CD4-positive, CD25-positive, alpha-beta regulatory T cell (primary cell): Measurements from ENCODE around the gene SH2D2A. TPM values are rescaled to one million over a fixed set of nuclear protein-coding genes. Genes with fewer than 3 reads are reported as not detected.

ENCODE experiments used
- ATAC-seq, 2 donors: fragments of 150-1000 bp; cut with Tn5 transposase; one replicate each; pipeline ENCODE4 v1.10.0; 2021; ENCODE audit warnings: low read depth in 2 of 2, moderate number of reproducible peaks in 2 of 2, moderate library complexity in 1 of 2
- DNase-seq, 3 donors: peaks; one replicate each; pipeline versions ENCODE4 v3.0.0 to v3.0.0-alpha.2; 2012 to 2022; ENCODE audit warnings: mixed read lengths in 1 of 3
- H3K27ac ChIP-seq: one replicate; pipeline ENCODE4 v1.7.0; 2013; ENCODE audit warnings: mild to moderate bottlenecking, low read length; ENCODE audit not compliant: insufficient read depth, poor library complexity, severe bottlenecking
- H3K27me3 ChIP-seq: one replicate; pipeline ENCODE4 v1.7.0; 2013; ENCODE audit warnings: low read length; ENCODE audit not compliant: control insufficient read depth, insufficient read depth
- H3K36me3 ChIP-seq: one replicate; pipeline ENCODE4 v1.7.0; 2013; ENCODE audit warnings: mild to moderate bottlenecking, low read length, moderate library complexity; ENCODE audit not compliant: control insufficient read depth, insufficient read depth
- H3K4me1 ChIP-seq: 2 replicates; pipeline ENCODE4 v1.7.0; 2013; ENCODE audit warnings: mild to moderate bottlenecking, low read length; ENCODE audit not compliant: insufficient read depth, control insufficient read depth, poor library complexity, severe bottlenecking
- H3K4me3 ChIP-seq: one replicate; pipeline ENCODE4 v1.7.0; 2013; ENCODE audit warnings: low read depth, mild to moderate bottlenecking, low read length, moderate library complexity
- H3K9me3 ChIP-seq, 2 experiments: 1 replicate in 1 of 2; 2 replicates in 1 of 2; pipeline ENCODE4 v1.7.0; 2013; ENCODE audit warnings: low read length in 2 of 2, mild to moderate bottlenecking in 1 of 2, moderate library complexity in 1 of 2; ENCODE audit not compliant: control insufficient read depth in 2 of 2
- H3K27ac Mint-ChIP-seq, 3 donors: one replicate each; pipeline ENCODE4 v1.8.0; 2020 to 2022; ENCODE audit warnings: mild to moderate bottlenecking in 3 of 3, mixed read lengths in 3 of 3, moderate library complexity in 2 of 3
- H3K27me3 Mint-ChIP-seq: one replicate; pipeline ENCODE4 v1.8.0; 2022; ENCODE audit warnings: mild to moderate bottlenecking, mixed read lengths
- H3K36me3 Mint-ChIP-seq: one replicate; pipeline ENCODE4 v1.8.0; 2020; ENCODE audit warnings: mixed read lengths
- H3K4me1 Mint-ChIP-seq, 4 donors: one replicate each; pipeline ENCODE4 v1.8.0; 2020 to 2022; ENCODE audit warnings: mixed read lengths in 4 of 4, mild to moderate bottlenecking in 1 of 4
- H3K4me3 Mint-ChIP-seq, 4 donors: one replicate each; pipeline ENCODE4 v1.8.0; 2020 to 2022; ENCODE audit warnings: mild to moderate bottlenecking in 4 of 4, mixed read lengths in 4 of 4, moderate library complexity in 3 of 4
- H3K9me3 Mint-ChIP-seq, 7 donors: one replicate each; pipeline ENCODE4 v1.8.0; 2020 to 2022; ENCODE audit warnings: mixed read lengths in 7 of 7, mild to moderate bottlenecking in 3 of 7, moderate library complexity in 2 of 7
- polyA plus RNA-seq, 4 donors: library from polyadenylated mRNA; unstranded; fragments of 300-500 nt; fragmentation: Illumina TruSeq; gene quantifications; one replicate each; pipeline ENCODE4 v1.2.3, GENCODE V29; 2021
- total RNA-seq: library from RNA; stranded (reverse); gene quantifications from one replicate; pipeline ENCODE4 v1.2.3, GENCODE V29; 2022

Gene SH2D2A
- total and polyA plus RNA-seq, 5 donors from 2014 or later: 27.3 to 158 (median 31.5) TPM

DNA sequence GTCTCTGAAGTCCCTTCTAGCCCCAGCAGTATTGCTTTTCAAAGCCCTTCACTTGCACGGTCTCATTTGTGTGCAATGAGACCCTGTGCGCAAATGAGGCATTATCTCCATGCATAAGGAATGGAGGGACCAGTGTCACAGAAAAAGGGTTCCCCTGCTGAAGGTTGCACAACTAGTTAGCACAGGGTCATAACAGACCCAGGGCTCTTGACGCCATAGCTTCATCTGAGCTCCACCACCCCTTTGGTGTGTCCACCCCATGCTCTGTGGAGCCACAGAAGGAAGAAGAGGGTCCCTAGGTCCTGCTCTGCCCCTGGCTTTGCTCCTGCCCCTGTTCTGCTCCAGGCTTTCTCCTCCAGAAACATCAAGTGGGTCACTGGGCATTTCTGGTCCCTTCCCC, 12.6 kb downstream of the SH2D2A start:
- no peak for DNase-seq
- H3K4me3 Mint-ChIP-seq: no peak overlapping the region
- H3K27me3 ChIP-seq: no peaks in the 10 kb centered on the region
- no peaks in the 10 kb centered on the region for H3K9me3 ChIP-seq
- peaks cover 15% of the 10 kb centered on the region for H3K4me1 ChIP-seq
- no peaks in the 10 kb centered on the region for H3K9me3 Mint-ChIP-seq
- H3K36me3 ChIP-seq: peaks cover 42% of the 10 kb centered on the region
- peaks cover 41% of the 10 kb centered on the region for H3K36me3 Mint-ChIP-seq
- no peak for ATAC-seq
- H3K4me1 Mint-ChIP-seq: peaks cover 6 to 47% (median 27%) of the 10 kb centered on the region in 4 donors
- H3K4me3 ChIP-seq: no peak overlapping the region
- no peaks in the 10 kb centered on the region for H3K27me3 Mint-ChIP-seq
- H3K27ac Mint-ChIP-seq: peak overlapping the region; percentile 26 to 92 (median 88)
- H3K27ac ChIP-seq: no peak overlapping the region

DNA sequence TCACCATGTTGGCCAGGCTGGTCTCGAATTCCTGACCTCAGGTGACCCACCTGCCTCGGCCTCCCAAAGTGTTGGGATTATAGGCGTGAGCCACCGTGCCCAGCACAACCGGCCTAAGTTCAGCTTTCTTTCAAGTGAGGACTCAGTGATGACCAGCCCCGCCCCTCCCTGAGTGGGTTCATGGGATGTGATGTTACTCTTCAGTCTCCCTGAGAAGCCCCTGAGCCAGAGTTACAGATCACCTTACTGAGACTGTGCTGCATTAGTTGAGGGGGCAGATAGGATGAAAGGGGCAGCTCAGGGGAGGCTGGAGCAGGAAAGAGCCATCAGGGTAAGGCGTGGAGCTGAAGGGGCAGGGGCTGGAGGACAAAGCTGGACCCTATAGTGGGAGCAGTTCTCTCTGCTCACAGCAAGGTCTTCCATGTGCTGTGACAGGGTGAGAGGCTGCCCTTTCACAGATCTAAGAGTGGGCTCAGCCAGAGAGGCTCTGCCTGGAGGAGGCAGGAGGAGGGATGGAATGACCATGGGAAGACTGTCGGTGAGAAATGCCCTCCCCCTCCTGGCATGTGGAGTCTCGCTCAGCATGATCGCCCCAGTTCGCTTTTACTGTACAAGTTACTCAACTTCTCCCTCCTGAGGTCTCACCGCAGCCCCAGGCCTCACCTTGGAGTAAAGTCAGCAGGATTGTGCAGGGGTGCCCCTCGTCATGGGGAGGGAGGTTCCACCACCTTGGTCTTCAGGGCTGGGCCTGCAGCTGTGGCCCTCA, 13.4 kb downstream of the SH2D2A start:
- Histone ChIP-seq H3K27me3 (no peaks in the 10 kb centered on the region), H3K4me3 (no peak overlapping the region), H3K36me3 (peaks cover 38% of the 10 kb centered on the region), H3K4me1 (peaks cover 15% of the 10 kb centered on the region), H3K27ac (no peak overlapping the region), H3K9me3 (no peaks in the 10 kb centered on the region)
- Mint-ChIP-seq H3K27me3 (no peaks in the 10 kb centered on the region), H3K4me1 (peaks cover 6 to 40% (median 24%) of the 10 kb centered on the region in 4 donors), H3K4me3 (peak overlapping the region in 1 of 4 donors; percentile 29), H3K27ac (peak overlapping the region; percentile 52 to 88 (median 71)), H3K36me3 (peaks cover 41% of the 10 kb centered on the region), H3K9me3 (no peaks in the 10 kb centered on the region)
- DNase-seq: no peak
- ATAC-seq: no peak

DNA sequence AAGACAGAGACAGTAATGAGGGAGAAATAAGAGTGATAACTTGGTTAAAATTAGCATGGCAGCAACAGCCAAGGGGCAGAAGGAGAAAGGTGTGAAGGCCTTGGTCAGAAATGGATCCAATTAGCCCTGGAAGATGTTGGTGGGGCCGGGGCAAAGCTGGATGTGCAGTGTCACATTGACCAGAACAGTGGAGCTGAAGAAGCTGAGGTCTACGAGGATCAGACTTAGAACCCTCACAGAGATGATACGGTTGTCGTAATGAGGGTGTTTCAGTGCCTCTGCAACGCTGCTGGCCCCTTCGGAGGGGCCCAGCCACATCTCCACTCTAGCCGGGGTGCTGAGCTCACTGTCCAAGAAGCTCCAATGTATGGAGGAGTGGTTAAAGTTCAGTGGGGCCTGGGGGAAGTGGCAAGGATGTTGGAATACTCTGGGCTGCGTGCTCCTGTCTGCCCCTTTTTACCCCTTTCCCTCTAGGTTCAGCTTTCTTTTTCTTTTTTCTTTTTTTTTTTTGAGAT, 14.2 kb downstream of the SH2D2A start:
- H3K27ac Mint-ChIP-seq: peak overlapping the region; percentile 29 to 46 (median 39)
- no peak overlapping the region for H3K4me3 ChIP-seq
- no peak overlapping the region for H3K27ac ChIP-seq
- H3K4me3 Mint-ChIP-seq: peak overlapping the region in 2 of 4 donors; percentile 54 to 68
- H3K4me1 ChIP-seq: peaks cover 15% of the 10 kb centered on the region
- H3K27me3 ChIP-seq: no peaks in the 10 kb centered on the region
- H3K27me3 Mint-ChIP-seq: no peaks in the 10 kb centered on the region
- H3K9me3 Mint-ChIP-seq: no peaks in the 10 kb centered on the region
- H3K36me3 ChIP-seq: peaks cover 42% of the 10 kb centered on the region
- no peaks in the 10 kb centered on the region for H3K9me3 ChIP-seq
- H3K4me1 Mint-ChIP-seq: peaks cover 7 to 32% (median 16%) of the 10 kb centered on the region in 4 donors
- H3K36me3 Mint-ChIP-seq: peaks cover 34% of the 10 kb centered on the region
- ATAC-seq (no peak), DNase-seq (no peak)

DNA sequence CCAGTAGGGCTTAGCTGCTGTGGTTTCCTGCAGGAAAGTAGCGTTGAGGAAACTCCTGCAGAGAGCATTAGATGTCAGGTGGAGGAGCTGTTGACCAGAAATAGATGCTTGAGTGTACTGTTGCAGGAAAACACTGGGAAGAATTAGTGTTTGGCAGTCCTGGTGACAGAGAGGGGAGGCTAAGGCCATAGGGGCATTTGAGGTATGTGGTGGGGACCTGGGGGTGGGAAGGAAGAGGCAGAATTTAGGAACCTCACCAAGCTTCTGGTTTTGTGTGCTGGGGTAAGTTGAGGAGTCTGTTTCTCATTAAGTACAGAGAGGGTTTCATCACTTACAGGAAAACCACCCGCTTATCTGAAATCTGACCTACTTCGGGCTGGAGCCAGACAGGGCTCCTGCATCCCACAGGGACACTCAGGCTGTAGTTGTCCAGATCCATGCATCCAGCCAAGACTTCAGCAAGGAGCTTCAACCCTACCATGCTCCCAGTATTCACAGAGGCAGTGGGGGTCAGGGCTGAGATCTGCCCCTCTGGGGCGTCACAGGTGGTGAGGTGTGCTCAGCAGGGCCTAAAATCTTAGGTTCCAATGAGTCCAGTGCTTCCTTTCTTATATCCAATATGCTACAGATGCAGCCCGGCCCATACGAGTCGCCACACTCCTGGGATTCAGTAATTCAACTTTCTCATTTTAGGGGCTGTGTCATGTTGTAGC, 15.1 kb downstream of the SH2D2A start:
- no peak overlapping the region for H3K27ac ChIP-seq
- no peaks in the 10 kb centered on the region for H3K9me3 Mint-ChIP-seq
- ATAC-seq: no peak
- no peak overlapping the region for H3K4me3 ChIP-seq
- no peak for DNase-seq
- no peaks in the 10 kb centered on the region for H3K27me3 Mint-ChIP-seq
- peak overlapping the region in 1 of 4 donors; percentile 69 for H3K4me3 Mint-ChIP-seq
- H3K36me3 Mint-ChIP-seq: peaks cover 30% of the 10 kb centered on the region
- H3K36me3 ChIP-seq: peaks cover 44% of the 10 kb centered on the region
- H3K27ac Mint-ChIP-seq: peak overlapping the region; percentile 39 to 86 (median 65)
- H3K4me1 Mint-ChIP-seq: peaks cover 11 to 26% (median 14%) of the 10 kb centered on the region in 4 donors
- H3K9me3 ChIP-seq: no peaks in the 10 kb centered on the region
- no peaks in the 10 kb centered on the region for H3K27me3 ChIP-seq
- peaks cover 15% of the 10 kb centered on the region for H3K4me1 ChIP-seq

DNA sequence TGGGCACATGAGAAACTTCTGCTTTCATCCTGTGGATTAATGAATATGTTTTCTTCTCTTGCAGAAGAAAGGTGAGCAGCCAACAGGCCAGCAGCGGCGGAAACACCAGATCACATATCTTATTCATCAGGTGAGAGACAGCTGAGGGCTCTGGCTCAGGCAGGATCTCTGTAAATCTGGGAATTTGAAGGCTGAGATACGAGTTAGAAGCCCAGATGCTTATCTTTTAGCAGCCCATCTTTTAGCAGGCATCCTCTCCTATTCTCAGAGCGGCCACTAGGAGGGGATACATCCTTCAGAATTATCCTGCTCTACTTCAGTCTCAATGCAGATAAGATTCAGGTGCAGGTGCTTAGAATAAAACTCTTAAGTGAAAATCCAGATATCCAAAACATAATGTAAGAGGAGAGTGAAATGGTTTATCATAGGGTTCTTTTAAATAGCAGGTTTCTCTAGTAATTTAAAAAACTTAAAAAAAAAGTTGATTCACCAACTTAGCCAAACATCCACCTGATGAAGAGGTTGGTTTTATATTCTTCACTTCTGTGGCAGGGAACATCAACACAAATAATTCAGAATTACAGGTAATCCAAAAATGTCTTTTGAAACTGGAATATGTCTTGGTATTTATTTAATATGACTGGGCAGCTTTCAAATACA, 19.3 kb downstream of the SH2D2A start:
- peaks cover 75% of the 10 kb centered on the region for H3K36me3 ChIP-seq
- peaks cover 47% of the 10 kb centered on the region for H3K36me3 Mint-ChIP-seq
- no peak overlapping the region for H3K4me3 ChIP-seq
- H3K27me3 Mint-ChIP-seq: no peaks in the 10 kb centered on the region
- no peak overlapping the region for H3K27ac ChIP-seq
- H3K4me3 Mint-ChIP-seq: peak overlapping the region in 1 of 4 donors; percentile 13
- peaks cover 9 to 13% (median 11%) of the 10 kb centered on the region in 4 donors for H3K4me1 Mint-ChIP-seq
- DNase-seq (peak; percentile 45 to 81 (median 70)), ATAC-seq (peak; percentile 71 to 81)
- H3K9me3 Mint-ChIP-seq: no peaks in the 10 kb centered on the region
- no peak overlapping the region for H3K27ac Mint-ChIP-seq
- H3K27me3 ChIP-seq: no peaks in the 10 kb centered on the region
- H3K9me3 ChIP-seq: no peaks in the 10 kb centered on the region
- H3K4me1 ChIP-seq: peaks cover 15% of the 10 kb centered on the region

DNA sequence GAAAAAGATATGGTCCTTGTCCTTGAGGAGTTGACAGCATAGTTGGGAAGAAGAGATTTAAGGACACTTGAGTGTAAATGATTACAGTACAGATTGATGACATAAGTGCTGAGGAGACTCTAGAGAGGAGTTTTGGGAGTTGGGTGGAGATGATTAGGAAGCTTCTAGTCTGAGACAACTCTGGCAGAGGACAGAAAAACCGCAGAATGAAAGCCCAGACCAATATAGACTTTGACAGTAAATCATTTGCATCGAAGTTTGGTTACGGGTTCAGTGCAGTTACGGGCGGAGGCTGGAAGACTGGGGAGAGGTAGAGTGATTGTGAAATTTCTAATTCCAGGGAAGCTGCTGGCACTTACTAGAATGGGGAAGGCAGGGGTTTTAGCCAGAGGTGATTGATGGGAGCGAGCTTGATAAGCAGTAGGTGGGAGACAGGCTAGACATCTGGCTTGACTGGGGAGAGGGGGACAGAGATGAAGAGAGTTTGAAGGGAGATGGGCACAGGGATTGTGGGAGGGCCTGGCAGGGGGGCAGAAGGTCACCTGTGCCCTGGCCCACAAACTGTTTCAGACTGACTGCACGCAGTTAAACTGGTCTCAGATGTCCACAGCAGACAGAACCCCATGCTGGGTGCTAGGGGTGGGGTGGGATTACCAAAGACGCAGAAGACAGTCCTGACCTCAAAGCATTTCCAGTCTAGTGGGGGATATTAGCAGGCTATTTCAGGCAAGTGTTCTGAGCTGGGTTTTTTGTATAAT, 20.1 kb downstream of the SH2D2A start:
- Mint-ChIP-seq H3K4me3 (no peak overlapping the region), H3K27me3 (no peaks in the 10 kb centered on the region), H3K4me1 (peaks cover 5 to 10% (median 9%) of the 10 kb centered on the region in 4 donors), H3K9me3 (no peaks in the 10 kb centered on the region), H3K27ac (peak overlapping the region; percentile 2 to 13 (median 12)), H3K36me3 (peaks cover 48% of the 10 kb centered on the region)
- H3K9me3 ChIP-seq: no peaks in the 10 kb centered on the region
- H3K36me3 ChIP-seq: peaks cover 83% of the 10 kb centered on the region
- H3K27ac ChIP-seq: no peak overlapping the region
- H3K4me1 ChIP-seq: peaks cover 9% of the 10 kb centered on the region
- H3K27me3 ChIP-seq: no peaks in the 10 kb centered on the region
- DNase-seq: no peak
- no peak for ATAC-seq
- no peak overlapping the region for H3K4me3 ChIP-seq

DNA sequence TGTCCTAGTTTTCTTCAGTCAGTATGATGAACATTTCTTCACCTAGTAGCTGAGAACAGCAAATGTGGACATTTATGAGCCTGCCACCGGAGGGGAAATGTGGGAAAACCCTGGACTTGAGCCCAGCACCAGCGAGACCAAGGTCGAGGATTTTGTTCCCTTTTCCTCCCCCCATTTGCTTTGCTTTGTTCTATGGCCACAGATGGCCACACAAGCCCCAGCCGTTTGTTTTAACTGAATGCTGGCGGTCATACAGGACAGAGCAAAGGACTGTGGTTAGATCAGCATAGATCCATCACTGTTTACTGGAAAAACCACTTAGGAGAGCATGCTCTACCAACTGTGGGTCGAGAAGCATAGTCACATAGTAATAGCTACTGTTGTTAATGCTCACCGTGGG, 20.9 kb downstream of the SH2D2A start:
- Mint-ChIP-seq H3K9me3 (no peaks in the 10 kb centered on the region), H3K4me1 (peaks cover 0 to 5% (median 3%) of the 10 kb centered on the region in 4 donors), H3K4me3 (no peak overlapping the region), H3K36me3 (peaks cover 47% of the 10 kb centered on the region), H3K27ac (peak overlapping the region in 1 of 3 donors; percentile 2), H3K27me3 (no peaks in the 10 kb centered on the region)
- DNase-seq (no peak), ATAC-seq (no peak)
- Histone ChIP-seq H3K36me3 (peaks cover 86% of the 10 kb centered on the region), H3K27me3 (no peaks in the 10 kb centered on the region), H3K9me3 (no peaks in the 10 kb centered on the region), H3K4me1 (peaks cover 2% of the 10 kb centered on the region), H3K27ac (no peak overlapping the region), H3K4me3 (no peak overlapping the region)
